ENCODE data around the gene GBE1.

GBE1 gene

GRCh38 chr3:81468391-81468790 lies 293.1 kb downstream of the GBE1 start:
- DNase-seq (ENCODE audit: low read depth) = no peak

DNA sequence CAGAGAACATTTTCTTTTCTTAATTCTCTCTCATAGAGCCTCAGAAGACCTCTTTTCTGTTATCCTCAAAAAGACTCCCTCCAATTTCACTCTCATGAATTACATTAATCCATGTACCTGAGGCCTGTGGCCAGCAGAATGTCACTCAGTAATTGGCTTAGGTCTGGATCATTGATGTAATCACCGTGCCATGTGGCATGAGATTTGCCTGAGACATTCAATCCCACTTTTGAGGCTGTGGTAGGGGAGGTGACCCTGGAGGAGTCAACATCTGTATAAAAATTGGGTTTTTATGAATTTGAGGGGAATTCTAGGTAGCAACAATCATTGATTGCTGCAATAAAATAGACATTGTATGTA lies 295.3 kb downstream of the GBE1 start:
- no peak for DNase-seq (ENCODE audit: low read depth)

GRCh38 chr3:81465510-81466200 lies 295.8 kb downstream of the GBE1 start:
- no peak for DNase-seq (ENCODE audit: low read depth)

DNA sequence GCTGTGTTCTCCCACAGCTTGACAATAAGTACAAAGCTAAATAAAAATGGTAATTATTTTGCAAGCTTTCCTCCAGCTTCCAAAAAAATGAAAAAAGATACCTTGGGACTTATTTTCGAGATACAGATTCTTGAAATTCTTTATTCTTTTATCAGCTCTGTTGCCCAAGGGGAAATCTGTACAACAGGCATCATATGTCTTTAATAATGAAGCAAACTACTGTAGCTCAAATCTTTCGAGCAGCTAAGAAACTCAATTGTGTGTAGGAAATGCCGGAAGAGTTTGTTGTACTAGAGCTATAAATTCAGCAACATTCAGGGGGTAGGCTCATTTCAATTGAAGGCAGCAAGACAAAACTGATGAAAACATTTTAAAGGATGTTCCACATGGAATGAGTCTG lies 297.7 kb downstream of the GBE1 start:
- no peak for DNase-seq (ENCODE audit: low read depth)

DNA sequence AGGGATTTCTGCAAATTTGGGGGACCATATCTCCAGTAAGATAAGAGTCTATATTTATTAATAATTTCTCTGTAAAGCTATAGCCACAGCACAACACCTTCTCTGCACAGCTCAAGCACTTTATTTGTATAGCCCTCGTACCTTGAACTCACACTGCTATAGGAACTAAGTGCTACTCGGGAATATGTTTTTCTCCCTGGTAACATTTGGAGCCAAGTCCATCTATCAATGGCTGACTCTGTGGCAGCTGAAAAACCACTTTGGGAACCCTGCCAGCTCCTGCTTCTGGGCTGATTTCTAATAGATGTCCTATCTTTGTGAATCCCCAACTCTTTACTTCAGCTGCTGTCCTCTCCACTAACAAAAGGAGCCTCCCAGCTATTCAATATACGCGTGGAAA lies 298.5 kb downstream of the GBE1 start:
- no peak for DNase-seq (ENCODE audit: low read depth)

- DNase-seq (ENCODE audit: low read depth) = no peak
Measured at GRCh38 chr3:81459733-81460132, 301.7 kb downstream of the GBE1 start.

DNA sequence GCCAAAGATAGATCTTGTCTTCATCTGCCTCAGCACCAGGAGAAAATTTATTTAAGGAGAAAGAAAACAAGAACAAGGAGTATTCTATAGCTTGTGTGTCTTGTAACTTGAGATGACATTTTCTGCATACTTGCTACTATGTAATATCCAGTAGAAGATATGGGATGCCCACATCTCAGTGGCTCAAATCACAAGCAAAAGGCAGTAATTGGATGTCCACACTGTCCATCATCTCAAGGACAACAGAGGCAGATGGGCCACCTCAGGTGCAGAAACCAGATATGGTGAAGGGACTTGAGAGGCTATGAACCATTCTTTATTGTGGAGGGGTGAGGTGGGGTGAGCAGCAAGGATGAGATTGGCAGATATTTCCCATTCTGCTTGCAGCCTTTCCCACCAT lies 309.0 kb downstream of the GBE1 start:
- DNase-seq (ENCODE audit: low read depth) = no peak

- no peak for DNase-seq (ENCODE audit: low read depth)
Measured at GRCh38 chr3:81451611-81452010, 309.8 kb downstream of the GBE1 start.

GRCh38 chr3:81451140-81451539 lies 310.3 kb downstream of the GBE1 start:
- no peak for DNase-seq (ENCODE audit: low read depth)

- no peak for DNase-seq (ENCODE audit: low read depth)
Measured at GRCh38 chr3:81446806-81447205, 314.6 kb downstream of the GBE1 start.

DNA sequence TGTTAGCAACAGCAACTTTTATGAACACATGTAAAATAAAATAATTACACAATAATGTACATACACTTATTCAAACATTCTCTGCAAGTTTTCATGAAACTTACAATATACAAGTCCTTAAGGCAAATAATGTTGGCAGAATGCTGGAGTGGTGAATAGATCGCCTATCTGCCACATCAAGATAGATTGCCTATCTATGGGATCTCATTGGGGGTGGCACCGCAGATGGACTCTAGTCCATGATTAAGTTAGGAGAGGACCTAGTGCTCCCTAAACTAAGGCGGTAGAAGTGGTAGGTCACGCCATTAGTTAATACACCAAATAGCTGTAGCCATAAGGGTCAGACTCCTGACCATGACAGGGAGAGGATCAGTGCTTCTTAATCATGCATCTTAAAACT lies 315.7 kb downstream of the GBE1 start:
- no peak for DNase-seq (ENCODE audit: low read depth)

DNA sequence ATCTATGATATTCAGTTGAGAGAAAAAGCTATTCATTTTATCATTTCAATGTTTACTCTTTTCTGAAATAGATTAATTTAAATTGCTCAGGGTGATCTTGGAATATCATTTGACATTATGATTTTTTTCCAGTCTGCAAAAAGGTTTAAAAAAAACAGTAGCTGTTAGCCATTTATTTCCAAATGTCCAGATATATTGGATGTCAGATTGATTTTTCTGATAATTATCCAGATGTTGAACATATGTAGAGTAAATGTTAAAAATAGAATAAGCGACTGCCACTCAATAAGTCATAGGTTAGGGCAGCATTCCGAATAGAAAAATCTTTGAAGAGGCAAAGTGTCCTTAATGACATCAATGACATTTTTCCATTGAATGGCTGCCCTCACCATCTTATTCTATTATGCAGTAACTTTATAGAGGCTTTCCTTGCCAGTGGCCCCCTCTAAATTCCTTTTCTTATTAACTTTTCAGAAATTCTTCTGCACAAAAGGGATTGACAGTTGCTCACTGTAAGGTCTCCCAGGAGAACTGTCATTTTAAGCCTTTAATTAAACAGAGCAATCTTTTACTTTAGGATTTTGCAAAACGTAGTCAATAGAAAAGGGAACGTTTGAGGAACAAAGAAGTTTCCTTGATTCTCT lies 316.5 kb downstream of the GBE1 start:
- DNase-seq (ENCODE audit: low read depth) = no peak

GRCh38 chr3:81443958-81444357 lies 317.5 kb downstream of the GBE1 start:
- DNase-seq (ENCODE audit: low read depth) = no peak

DNA sequence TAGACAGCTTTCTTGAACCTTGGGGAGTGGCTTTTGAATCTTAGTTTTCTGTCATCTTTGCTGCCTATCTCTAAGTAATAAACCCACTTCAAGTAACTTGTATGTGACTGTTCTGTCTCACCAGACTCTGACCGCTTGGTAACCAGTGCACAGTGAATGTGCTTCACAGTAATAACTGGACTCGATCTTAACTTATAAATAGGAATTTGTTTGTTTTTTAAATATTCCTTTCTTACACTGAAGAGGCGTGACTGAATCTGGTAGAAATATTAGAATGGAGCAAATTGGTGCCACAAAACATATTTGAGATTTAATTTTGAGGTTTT lies 318.0 kb downstream of the GBE1 start:
- no peak for DNase-seq (ENCODE audit: low read depth)

DNA sequence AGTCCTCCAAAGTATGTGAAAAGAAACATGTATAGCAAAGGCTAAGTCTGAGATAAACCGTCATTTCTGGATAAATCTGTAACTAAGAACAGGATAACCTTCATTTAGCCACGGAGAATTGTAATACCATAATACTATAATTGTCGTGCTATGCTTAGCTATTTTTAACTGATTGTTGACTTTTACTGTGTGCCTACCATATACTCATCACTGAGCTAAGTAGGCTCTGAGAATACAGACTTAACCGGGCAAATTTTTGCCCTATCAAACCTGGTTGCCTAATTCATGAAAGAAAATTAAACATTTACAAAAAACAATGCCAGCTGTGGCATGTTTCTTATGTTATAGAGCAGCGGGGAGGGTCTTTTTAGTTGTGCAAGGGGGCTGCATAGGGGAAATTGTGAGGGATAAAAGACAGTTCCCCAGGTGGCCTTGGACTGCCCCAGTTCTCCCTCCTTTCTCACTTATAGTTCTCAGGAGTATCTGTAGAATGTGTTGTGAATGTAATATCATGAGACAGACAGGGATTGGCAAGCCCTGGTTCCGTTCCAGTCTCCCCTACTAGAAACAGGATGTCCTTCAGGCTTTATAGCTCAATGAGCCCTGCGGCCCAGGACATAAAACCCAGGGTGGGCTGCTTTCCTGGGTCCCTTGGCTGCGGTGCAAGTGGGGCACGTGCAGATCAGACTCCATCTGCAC lies 318.5 kb downstream of the GBE1 start:
- no peak for DNase-seq (ENCODE audit: low read depth)

GRCh38 chr3:81440661-81441060 lies 320.8 kb downstream of the GBE1 start:
- no peak for DNase-seq (ENCODE audit: low read depth)

All from activated T-cell treated with anti-CD3 and anti-CD28 coated beads for 48 hours (primary cell).